Measurements from ENCODE around the gene DRAXIN.

GRCh38 chr1:11685210-11685752 lies 6.2 kb upstream of the DRAXIN start:
- TF ChIP-seq CTCF (IDR thresholded peaks at IDR 0.05) (no peak), EP300 (IDR thresholded peaks at IDR 0.05) (no peak)
